IPS-15b (cell line): Measurements from ENCODE around the gene MISP.
A peak's percentile ranks its signal among the peaks of the same experiment; 100 is the strongest.

ENCODE experiments used
- H3K27me3 ChIP-seq: one replicate; pipeline ENCODE4 v1.6.1; 2013; ENCODE audit warnings: low read length; ENCODE audit not compliant: control insufficient read depth, insufficient read depth
- H3K36me3 ChIP-seq: one replicate; pipeline ENCODE4 v1.6.1; 2013; ENCODE audit warnings: low read length; ENCODE audit not compliant: control insufficient read depth, insufficient read depth
- H3K4me1 ChIP-seq: one replicate; pipeline ENCODE4 v1.6.1; 2013; ENCODE audit warnings: mild to moderate bottlenecking, low read length; ENCODE audit not compliant: control insufficient read depth, insufficient read depth
- H3K4me3 ChIP-seq: one replicate; pipeline ENCODE4 v1.5.1; 2013; ENCODE audit warnings: low read depth, low read length
- H3K9ac ChIP-seq: one replicate; pipeline ENCODE4 v1.6.1; 2013; ENCODE audit warnings: low read depth, mild to moderate bottlenecking, low read length
- H3K9me3 ChIP-seq: one replicate; pipeline ENCODE4 v1.6.1; 2013; ENCODE audit warnings: mild to moderate bottlenecking, low read length; ENCODE audit not compliant: control insufficient read depth, insufficient read depth

Gene MISP

DNA sequence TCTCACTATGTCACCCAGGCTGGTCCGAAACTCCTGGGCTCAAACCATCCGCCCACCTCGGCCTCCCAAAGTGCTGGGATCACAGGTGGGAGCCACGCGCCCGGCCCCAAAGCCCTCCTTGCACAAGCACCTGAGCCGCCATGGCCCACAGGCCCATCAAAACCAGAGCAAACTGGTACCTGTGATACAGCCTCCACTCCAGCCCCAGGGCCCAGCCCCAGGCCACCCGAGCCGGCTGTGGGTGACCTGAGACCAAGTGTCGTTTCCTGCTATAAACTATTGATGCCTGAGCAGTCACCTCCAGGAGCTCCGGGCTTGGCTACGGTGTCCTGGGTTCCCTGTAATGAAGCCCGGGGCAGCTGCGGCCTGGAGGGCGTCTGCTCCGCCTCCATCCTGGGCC is 36.6 kb downstream of the MISP start:
- H3K9me3 ChIP-seq, result no peaks in the 10 kb centered on the region
- H3K4me1 ChIP-seq, result no peaks in the 10 kb centered on the region
- no peaks in the 10 kb centered on the region for H3K27me3 ChIP-seq
- H3K9ac ChIP-seq, result no peak overlapping the region
- H3K36me3 ChIP-seq, result no peaks in the 10 kb centered on the region
- no peak overlapping the region for H3K4me3 ChIP-seq

DNA sequence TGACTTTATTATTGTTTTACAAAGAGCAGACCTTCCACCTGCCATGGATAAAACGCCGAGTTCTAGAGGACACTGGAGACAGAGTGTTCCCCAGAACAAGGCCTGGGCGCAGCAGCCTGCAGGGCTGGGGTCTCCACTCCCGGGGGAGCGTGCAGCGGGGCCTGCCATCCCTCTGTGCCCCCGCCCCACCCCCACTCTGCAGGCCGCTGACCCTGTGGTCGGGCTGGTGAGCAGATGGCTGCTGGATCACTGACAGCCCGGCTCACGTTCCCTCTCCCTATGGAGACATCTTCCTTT is 37.7 kb downstream of the MISP start:
- Histone ChIP-seq H3K4me3 (no peak overlapping the region), H3K4me1 (no peaks in the 10 kb centered on the region), H3K27me3 (no peaks in the 10 kb centered on the region), H3K9ac (peak overlapping the region; percentile 24), H3K36me3 (no peaks in the 10 kb centered on the region), H3K9me3 (no peaks in the 10 kb centered on the region)

DNA sequence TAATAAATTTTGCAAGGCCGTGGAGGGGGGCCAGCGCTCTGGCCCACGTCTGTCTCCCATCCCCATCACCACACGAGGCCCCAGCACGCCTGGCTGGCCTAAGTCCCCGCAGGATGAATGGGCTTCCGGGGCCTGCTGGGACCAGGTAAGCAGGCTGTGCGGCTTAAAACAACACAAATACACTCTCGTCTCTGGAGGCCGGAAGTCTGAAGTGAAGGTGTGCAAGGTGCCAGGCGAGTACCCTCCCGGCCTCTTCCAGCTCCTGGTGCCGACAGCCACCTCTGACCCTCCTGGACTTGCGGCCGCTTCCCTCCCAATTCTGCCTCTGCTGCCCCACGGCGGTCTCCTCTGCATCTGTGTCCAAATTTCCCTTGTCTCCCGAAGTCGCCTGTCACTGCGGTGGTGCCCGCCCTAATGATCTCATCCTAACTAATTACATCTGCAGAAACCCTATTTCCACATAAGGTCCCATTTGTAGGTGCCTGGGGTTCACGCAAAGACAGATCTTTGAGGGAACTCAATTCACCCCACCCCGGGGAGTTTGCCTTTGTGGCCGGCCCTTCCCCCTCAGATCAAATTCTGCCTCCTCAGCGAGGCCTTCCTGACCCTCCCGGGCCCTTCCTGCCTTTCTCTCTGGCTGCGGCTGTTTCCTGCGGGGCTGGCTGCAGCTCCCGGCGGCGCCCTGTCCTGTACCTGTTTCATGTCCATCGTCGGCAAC is 38.2 kb downstream of the MISP start:
- no peak overlapping the region for H3K4me3 ChIP-seq
- peak overlapping the region; percentile 60 for H3K9ac ChIP-seq
- no peaks in the 10 kb centered on the region for H3K9me3 ChIP-seq
- H3K27me3 ChIP-seq, result no peaks in the 10 kb centered on the region
- H3K4me1 ChIP-seq, result no peaks in the 10 kb centered on the region
- H3K36me3 ChIP-seq, result no peaks in the 10 kb centered on the region

DNA sequence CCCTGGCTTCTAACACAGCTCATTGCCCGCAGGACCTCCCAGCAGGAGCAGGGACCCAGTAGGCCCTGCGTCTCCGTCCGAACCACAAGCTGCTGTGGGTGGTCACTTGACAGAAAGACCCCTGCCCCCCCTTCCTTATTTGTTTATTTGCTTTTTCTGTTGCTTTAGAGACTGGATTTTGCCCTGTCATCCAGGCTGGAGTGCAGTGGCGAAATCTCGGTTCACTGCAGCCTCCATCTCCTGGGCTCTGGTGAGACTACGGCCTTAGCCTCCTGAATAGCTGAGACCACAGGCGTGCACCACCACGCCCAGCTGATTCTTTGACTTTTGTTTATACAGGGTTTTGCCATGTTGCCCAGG is 38.8 kb downstream of the MISP start:
- peak overlapping the region; percentile 60 for H3K9ac ChIP-seq
- H3K4me3 ChIP-seq, result no peak overlapping the region
- no peaks in the 10 kb centered on the region for H3K27me3 ChIP-seq

GRCh38 chr19:791007-791566 is 40.2 kb downstream of the MISP start:
- H3K4me1 ChIP-seq, result no peaks in the 10 kb centered on the region
- H3K9ac ChIP-seq, result peak overlapping the region; percentile 24
- H3K36me3 ChIP-seq, result no peaks in the 10 kb centered on the region
- no peaks in the 10 kb centered on the region for H3K9me3 ChIP-seq
- no peaks in the 10 kb centered on the region for H3K27me3 ChIP-seq
- no peak overlapping the region for H3K4me3 ChIP-seq

More for the DNA sequence above, 38.8 kb downstream of the MISP start:
- Histone ChIP-seq H3K4me1 (no peaks in the 10 kb centered on the region), H3K9me3 (no peaks in the 10 kb centered on the region), H3K36me3 (no peaks in the 10 kb centered on the region)

DNA sequence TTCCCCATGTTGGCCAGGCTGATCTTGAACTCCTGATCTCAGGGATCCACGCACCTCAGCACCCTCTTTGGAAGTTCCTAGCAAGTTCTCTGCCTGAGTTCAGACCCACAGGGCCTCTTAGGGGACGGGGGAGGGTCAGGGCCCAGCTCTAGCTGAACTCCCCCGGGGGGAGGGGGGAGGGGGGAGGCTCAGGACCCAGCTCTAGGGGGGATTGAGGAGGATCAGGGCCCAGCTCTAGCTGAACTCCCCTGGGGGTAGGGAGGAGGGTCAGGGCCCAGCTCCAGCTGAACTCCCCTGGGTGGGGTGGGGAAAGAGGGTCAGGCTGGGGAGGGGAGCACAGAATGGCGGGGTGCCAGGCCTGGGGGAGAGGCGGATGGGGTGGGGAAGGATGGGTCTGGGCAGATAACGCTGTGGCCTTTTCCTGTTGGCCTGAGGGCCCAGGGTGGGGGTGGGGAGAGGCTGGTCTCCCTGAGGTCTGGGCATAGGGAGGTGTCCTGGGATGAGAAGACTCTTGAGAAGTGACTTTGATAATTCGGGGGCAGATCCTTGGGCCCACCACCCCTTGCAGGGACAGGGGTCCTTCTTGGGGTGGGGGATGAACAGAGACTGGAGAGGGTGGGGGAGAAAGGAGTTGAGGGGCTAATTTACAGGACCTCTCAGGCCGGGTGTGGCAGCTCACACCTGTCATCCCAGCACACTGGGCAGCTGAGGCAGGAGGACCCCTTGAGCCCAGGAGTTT is 40.8 kb downstream of the MISP start:
- Histone ChIP-seq H3K4me3 (no peak overlapping the region), H3K27me3 (no peaks in the 10 kb centered on the region), H3K4me1 (no peaks in the 10 kb centered on the region), H3K9me3 (no peaks in the 10 kb centered on the region), H3K9ac (no peak overlapping the region), H3K36me3 (no peaks in the 10 kb centered on the region)

DNA sequence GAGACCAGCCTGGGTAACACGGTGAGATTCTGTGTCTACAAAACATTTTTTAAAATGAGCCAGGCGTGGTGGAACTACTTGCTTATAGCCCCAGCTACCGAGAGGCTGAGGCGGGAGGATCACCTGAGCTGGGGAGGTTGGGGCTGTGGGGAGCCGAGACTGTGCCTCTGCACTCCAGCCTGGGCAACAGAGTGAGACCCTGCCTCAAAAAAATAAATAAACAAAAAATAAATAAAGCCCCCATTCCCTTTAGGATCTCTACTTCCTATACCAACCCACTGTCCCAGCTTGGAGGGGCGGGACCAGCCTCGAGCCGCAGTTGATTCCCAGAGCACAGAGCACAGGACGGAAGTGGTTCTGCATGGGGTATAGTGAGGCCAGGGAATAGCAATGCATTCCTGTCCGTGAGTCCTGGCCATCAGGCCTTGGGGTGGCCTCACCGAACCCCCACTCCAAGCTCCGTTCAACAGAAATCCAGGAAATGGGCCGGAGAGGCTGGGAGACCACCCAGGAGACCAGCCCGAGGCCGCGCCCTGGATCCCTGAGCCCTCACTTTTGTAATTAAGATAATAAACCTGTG is 41.5 kb downstream of the MISP start:
- H3K9me3 ChIP-seq, result no peaks in the 10 kb centered on the region
- H3K27me3 ChIP-seq, result no peaks in the 10 kb centered on the region
- H3K9ac ChIP-seq, result no peak overlapping the region
- H3K36me3 ChIP-seq, result no peaks in the 10 kb centered on the region
- H3K4me3 ChIP-seq, result no peak overlapping the region
- H3K4me1 ChIP-seq, result no peaks in the 10 kb centered on the region

GRCh38 chr19:793806-794205 is 42.9 kb downstream of the MISP start:
- no peaks in the 10 kb centered on the region for H3K4me1 ChIP-seq
- no peak overlapping the region for H3K9ac ChIP-seq
- no peaks in the 10 kb centered on the region for H3K27me3 ChIP-seq

GRCh38 chr19:795073-795611 is 44.2 kb downstream of the MISP start:
- H3K36me3 ChIP-seq, result peaks cover 11% of the 10 kb centered on the region
- H3K4me3 ChIP-seq, result no peak overlapping the region
- peaks cover 6% of the 10 kb centered on the region for H3K4me1 ChIP-seq
- no peak overlapping the region for H3K9ac ChIP-seq
- no peaks in the 10 kb centered on the region for H3K27me3 ChIP-seq
- H3K9me3 ChIP-seq, result no peaks in the 10 kb centered on the region

More at GRCh38 chr19:793806-794205, 42.9 kb downstream of the MISP start:
- H3K9me3 ChIP-seq, result no peaks in the 10 kb centered on the region
- no peak overlapping the region for H3K4me3 ChIP-seq
- no peaks in the 10 kb centered on the region for H3K36me3 ChIP-seq

- Histone ChIP-seq H3K4me1 (peaks cover 12% of the 10 kb centered on the region), H3K4me3 (no peak overlapping the region), H3K9me3 (no peaks in the 10 kb centered on the region), H3K36me3 (peaks cover 19% of the 10 kb centered on the region), H3K27me3 (no peaks in the 10 kb centered on the region), H3K9ac (no peak overlapping the region)
These were observed 45.0 kb downstream of the MISP start for GRCh38 chr19:795691-796581.
